ENCODE data around the gene SPRYD7.

DNA sequence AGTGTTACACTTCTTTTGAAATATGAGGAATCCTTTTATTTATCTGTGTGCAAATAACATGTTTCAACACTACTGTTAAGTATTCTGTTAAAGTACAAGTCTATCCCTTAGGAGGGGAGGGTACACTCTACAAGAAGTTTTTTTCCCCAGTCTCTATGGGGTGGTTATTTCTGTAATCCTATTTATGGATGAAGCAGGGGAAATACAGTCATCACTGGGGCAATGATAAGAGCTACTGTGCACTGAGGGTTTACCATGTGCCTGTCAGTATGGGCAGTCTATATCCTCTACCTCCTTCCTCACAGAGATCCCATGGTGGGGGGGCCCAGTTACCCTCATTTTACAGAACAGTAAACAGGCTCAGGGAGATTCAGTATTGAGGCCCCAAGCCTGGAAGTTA lies 44.1 kb upstream of the SPRYD7 start:
- no peak for TF ChIP-seq POLR2AphosphoS5 (IDR thresholded peaks at IDR 0.05; ENCODE audit: borderline replicate concordance, low read depth, low read length)
- TF ChIP-seq EZH2 (IDR thresholded peaks at IDR 0.05) = no peak
